HG02981 (cell line): Measurements from ENCODE around the gene PGF.
A peak's percentile ranks its signal among the peaks of the same experiment; 100 is the strongest.
"Not testable (repeated sequence)": the region's sequence is repeated elsewhere in the genome, so short reads cannot be mapped to it uniquely, and the experiment has no call there.

Experiments used
- ATAC-seq: cut with Tn5 transposase; IDR thresholded peaks from one replicate; pipeline ENCODE4 v1.9.1; 2021; ENCODE audit warnings: mild to moderate bottlenecking, moderate library complexity; ENCODE audit not compliant: unreplicated experiment

Gene PGF

DNA sequence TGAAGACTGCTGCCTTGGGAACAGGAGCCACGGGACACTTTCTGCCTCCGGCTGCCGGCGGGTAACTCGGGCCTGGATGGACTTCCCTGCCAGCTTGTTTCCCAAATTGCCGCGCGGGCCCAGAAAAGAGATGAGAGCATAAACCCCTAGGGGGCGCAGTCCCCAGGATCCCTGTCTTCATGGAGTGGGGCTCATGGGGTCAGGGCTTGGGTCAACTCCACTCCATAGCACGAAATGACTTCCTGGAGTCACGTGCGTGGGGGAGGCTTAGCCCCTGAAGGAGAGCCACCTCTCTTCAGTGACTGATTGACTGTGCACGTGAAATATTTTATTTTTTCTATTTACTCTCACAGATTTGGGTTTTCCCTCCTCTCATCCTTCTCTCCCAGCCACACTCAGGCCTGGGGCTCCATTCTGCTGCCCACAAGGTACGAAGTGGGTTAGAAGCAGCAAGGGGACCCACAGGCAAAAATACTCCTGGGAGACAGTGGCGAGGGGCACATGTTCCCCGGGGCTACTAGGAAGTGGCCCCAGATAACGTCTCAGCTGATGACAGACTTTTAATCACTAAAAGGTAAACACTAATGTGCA, 10.0 kb downstream of the PGF start:
- no peak for ATAC-seq

DNA sequence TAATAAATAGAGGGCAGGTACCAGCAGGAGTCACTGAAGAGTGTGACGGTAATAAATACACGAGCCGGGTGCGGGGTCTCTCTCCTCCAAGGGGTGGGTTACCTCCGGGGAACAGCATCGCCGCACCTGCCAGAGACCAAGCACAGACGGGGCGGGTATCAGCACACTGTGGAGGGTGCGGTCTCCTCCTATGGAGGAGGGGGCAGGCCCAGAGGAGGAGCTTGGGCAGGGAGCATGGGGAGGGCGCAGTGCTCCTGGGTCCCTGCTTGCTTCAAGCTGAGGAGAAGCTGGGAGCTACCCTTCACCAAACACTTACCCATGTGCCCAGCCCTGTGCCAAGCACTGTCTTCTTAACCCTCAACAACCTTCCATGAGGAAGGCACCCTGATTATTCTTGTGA, 12.8 kb downstream of the PGF start:
- no peak for ATAC-seq

DNA sequence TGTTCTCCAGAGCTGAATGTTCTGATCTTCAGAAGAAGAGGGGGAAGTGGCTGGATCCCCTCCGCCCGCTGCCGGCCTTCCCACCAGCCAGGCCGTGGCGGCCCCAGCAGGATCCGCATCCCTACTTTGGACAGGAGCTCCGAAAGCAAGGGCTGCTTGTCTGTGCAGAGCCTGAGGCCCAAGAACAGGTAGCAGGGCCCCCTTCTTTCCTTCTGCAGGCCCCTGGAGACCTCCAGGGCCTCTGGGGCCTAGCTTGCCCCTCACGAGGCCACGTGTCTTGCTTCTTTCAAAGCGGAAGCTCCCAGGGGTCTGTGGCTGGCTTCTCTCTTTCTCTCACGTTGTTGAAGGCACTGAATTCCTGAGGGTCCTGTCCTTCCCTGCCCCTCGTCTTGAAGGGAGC, 13.2 kb downstream of the PGF start:
- ATAC-seq = peak; percentile 21

DNA sequence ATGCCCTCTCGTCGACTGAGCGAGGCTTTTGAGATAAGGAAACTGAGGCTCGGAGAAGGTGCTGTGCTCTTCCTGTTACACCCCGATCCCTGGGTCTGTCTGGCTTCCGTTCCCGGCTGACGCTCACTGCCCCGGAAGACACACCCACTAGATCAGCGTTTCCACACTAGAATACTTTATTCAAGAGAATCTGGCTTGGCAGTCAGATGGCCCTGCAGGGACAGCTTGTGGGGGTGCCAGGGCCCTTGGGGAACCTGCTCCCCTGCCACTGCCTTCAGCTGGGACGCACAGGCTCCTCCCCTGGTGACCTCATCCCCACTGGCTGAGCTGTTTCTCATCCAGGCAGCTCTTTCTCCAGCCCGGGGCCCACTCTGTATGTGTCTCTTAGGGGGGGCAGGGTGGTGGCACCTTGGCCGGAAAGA, 13.7 kb downstream of the PGF start:
- ATAC-seq = peak; percentile 42

DNA sequence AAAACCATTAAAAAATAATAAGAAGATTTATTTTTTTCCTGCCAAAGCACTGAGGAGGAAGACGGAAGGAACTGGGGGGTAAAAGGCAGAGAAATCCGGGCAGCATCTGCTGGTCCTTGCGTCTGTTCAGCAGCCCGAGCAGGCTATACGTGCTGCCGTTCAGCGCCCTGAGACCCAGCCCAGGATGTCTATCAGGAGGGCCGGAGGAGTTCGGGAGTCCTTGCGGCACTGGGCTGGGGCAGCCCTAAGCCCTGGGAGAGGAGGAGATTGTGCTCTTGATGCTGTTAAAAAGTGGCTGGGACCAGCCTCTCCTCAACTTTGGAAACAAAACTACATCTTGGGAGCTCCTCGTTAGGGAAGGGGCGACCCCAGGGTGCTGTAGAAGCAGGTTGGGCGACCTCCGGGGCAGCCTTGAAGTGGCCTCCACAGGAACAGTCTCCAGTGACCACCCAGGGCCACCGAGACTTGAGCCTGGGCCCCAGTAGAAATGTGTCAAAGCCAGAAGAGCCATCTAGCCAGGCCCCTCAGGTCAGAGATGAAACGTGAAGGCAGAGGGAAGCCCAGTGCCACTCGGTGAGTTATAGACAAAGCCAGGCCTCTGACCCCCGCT, 14.3 kb downstream of the PGF start:
- no peak for ATAC-seq

DNA sequence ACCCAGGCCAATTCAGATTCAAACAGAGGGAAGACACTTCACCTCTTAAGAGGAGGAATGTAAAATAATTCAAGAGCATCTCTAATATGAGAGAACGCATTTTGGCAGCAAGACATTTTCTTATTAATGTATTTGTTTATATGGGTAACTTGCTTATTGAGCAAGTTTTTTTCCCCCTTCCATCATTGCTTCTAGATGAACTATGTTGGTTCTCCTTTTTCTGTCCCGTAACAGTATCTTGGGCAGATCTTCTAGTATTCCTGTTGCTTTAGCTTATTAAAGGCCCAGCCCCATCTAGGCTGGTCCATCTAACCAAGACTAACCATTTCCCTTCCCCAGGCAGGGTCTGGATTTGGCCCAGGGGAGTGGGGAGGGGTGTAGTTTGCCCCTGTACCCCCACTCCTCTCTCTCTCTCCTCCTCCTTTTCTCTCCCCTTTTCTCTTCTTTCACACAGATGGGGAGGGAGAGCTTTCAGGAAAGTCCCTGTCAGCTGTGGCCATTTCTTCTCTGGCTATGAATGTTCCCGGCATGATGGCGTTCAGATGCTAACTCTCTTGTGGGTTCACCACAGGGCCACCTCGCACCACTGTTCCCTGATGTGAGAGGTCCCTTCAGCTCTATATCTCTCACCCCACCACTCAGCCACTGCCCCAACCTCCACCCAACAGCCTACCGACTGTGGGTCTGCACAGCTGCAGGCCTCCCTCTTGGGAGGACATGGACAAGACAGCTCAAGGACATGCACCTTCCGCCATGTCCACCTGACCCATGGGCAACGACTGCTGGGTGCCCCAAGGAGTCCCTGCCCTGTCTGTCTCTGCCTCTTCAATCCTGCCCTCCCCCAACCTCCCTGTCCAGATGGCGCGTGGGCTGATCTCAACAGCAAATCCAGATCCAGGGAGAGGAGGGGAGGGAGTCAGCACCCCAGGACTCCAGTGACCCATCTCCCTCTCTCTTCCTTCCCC, 16.6 kb downstream of the PGF start:
- no peak for ATAC-seq

DNA sequence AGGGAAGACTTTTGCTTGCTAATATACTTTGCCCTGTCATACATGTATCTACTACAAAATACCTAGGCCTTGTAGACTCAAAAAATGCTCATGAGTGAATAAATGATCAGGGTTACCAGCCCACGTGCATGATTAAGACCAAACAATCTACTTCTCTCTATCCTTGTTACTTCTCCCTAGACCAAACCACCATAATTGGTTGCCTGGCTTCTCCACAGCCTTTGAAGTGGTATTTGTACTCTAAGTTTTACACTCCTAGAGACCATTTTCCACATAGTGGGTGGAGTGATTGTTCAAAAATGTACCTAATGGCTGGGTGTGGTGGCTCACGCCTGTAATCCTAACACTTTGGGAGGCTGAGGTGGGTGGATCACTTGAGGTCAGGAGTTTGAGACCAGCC, 18.2 kb downstream of the PGF start:
- no peak for ATAC-seq

DNA sequence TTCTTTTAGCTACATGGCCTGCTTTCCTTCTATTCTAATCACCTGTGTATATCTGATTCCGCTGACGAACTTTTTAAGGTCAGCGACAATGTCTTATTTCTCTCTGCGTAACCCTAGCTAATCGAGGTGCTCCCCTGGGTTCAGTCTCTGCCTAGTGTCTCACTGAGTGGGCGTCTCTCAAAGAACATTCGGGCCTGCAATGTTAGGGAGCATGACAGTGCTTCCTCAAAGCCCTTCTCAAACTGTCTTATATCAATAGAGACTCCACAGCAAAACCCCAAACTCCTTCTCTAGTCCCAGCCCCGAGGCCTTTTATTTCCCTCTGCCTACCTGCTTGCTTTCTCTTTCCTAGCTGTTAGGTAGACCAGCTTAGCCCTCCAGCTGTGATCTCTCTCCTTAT, 18.7 kb downstream of the PGF start:
- no peak for ATAC-seq

DNA sequence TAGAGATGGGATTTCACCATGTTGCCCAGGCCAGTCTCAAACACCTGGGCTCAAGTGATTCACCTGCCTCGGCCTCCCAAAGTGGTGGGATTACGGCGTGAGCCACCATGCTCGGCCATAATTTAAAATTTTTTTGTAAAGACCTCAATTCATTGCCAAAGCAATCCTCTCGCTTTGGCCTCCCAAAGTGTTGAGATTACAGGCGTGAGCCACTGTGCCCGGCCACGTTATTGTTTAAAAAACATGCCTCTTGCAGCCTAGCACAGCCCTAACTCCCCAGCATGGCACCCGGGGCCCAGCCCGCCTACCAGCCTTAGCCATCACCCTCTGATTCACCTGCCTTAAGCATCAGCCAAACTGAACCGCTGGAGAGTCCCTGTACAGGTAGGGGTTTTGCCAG, 19.2 kb downstream of the PGF start:
- ATAC-seq = no peak

DNA sequence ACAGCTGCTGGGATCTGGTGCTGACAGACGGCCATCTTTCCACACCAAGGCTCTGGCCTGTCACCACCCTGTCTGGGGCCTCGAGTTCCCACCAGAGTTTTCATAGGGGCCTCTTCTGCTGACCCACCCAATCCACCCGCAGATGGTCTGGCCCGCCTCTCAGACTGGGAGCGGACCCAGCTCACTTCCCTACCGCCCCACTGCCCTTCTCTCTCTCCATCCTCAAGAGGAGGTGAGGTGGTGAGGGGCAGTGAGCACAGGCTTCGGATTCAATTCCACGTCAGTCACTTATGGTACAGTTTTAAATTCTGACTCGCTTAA, 20.1 kb downstream of the PGF start:
- ATAC-seq = no peak

DNA sequence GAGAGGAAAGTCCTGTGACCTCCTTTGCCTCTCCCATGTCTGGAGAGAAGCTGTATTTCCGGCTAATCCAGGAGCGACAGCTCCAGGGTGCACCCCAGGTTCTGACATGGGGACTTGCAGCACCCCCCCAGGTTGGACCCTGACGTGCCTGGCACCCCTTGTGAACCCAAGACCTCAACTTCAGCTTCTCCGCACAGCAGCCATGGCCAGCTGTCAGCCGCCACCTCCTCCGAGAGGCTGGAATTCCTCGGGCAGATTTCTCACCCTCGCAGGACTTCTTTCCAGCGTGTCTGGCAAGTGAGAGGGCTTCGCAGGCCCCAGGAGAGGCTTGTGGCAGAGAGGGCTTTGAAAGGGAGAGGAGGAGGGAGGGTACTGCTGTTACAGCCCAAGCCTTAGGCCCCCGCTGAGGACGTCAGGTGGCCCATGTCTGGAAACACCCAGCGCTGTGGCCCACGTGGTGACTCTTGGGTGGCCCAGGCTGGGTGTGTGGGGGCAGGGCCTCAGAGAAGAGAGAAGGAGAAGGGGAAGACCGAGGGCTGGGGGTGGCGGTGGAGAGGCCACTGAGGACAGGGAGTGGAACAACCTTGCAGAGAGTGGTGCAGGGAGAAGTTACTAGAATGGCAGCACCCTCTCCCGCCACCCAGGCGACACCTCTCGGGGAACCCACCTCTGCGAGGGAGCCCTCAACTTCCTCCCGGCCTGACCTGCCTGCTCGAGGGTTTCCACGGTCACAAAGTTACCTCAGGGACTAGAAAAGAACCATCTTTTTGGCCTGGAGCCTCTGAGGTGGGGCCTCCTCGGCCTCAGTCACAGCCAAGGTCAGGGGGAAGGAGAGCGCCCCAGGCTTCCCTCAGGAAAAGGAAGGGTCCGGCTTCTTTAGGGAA, 20.7 kb downstream of the PGF start:
- ATAC-seq = no peak

DNA sequence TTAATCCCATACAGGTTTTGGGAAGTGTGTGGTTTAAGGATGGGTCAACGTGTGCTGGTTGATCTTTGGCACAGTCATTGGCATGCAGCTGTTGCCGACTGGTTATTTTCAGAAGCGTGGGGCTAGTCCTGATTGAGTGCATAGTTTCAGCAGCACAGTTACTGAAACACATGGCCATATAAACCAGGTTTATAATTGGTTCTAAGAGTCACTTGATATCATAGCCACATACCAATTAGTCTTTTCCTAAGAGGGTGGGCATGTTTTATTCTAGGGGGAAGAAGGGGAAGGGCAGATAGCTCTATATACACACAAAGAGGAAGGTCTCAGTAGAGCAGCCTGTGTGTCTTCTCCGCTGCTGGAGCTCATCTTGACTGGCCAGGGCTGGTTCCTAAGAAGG, 21.4 kb downstream of the PGF start:
- ATAC-seq = no peak

DNA sequence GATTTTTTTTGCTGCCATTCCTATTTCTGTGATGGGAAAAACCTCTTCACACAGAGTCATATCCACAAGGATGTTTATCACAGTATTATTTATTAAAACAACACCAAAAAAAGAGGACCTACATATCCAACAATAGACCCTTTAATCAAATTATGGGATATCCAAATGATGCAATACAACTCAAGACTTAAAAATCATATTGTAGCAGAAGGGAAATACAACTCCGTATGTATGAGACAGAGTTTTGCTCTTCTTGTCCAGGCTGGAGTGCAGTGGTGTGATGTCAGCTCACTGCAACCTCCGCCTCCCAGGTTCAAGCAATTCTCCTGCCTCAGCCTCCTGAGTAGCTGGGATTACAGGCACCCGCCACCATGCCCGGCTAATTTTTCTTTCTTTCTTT, 22.5 kb downstream of the PGF start:
- ATAC-seq = not testable (repeated sequence)

DNA sequence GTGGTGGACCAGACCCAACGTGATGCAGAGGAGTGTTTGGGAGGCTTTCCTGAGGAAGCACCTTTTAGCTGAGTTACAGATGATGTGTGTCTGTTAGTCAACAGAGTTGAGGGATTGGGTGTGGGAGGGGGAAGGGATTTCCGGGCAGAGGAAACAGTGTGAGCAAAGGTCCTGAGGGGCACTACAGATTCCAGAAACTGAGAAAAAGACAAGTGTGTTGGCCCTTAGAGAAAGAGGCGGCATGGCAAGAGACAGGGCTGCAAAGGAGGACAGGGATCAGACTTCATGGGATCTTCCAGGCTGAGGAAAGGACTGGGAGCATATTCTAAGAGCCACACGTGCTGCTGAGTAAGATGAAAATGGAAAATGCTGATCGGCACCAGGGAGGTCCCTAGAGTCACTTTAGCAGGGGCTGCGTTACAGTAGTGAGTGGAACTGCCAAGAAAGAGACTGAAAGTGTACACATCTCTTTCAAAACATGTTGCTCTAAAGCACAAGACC, 22.9 kb downstream of the PGF start:
- ATAC-seq = no peak

DNA sequence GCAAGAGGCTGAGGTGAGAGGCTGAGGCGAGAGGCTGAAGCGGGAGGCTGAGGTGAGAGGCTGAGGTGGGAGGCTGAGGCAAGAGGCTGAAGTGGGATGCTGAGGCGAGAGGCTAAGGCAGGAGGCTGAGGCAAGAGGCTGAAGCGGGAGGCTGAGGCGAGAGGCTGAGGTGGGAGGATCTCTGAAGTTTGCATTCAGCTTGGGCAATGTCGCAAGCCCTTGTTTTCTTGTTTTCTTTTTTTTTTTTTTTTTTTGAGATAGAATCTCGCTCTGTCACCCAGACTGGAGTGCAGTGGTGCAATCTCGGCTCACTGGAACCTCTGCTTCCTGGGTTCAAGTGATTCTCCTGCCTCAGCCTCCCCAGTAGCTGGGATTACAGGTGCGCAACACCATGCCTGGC, 23.7 kb downstream of the PGF start:
- ATAC-seq = not testable (repeated sequence)

DNA sequence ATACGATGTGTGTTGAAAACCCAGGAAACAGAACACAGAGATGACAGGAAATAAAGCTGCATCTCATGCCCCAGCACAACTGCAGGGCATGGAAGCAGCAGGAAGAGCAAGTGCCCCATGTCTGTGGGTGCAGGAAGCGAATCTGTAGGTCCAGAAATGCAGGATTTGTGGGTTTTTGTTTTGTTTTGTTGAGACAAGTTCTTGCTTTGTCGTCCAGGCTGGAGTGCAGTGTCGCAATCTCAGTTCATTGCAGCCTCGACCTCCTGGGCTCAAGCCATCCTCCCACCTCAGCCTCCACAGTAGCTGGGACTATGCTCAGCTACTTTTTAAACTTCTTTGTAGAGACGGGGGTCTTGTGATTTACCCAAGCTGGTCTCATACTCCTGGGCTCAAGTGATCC, 26.2 kb downstream of the PGF start:
- no peak for ATAC-seq

DNA sequence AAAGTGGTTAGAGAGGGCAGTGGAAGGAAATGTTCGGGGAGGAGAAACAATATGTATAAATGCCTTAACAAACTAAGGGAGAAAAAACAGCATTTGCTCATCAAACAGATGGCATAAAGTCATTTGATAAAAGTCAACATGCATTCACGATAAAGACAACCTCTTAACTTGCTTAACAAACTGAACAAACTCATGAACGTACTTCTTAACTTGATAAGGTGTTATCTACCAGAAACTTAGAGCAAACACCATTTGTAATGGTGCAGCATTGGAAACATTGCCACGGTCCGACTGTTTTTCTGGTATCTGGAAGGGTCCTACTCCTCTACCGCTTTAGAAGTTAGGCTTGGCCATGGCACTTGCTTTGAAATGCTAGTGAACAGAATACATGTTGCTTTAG, 28.2 kb downstream of the PGF start:
- ATAC-seq = no peak

DNA sequence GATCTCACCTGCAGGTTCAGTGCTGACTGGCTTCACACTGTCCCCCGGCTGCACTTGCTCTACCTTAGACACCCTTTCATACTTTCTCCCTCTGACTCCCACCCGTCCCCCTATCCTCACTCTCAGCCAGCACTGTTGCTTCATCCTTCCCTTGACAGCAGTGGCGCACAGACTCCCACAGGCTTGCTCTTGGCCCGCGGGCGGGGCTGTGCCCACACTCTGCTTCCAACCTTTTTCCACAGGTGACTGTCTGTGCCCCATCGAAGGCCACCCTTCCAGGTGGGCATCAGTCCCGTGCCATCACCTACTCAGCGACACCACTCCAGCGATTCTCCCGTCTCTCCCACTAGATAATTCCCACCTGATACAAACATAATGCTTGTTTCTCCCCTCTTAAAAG, 31.3 kb downstream of the PGF start:
- ATAC-seq = no peak

DNA sequence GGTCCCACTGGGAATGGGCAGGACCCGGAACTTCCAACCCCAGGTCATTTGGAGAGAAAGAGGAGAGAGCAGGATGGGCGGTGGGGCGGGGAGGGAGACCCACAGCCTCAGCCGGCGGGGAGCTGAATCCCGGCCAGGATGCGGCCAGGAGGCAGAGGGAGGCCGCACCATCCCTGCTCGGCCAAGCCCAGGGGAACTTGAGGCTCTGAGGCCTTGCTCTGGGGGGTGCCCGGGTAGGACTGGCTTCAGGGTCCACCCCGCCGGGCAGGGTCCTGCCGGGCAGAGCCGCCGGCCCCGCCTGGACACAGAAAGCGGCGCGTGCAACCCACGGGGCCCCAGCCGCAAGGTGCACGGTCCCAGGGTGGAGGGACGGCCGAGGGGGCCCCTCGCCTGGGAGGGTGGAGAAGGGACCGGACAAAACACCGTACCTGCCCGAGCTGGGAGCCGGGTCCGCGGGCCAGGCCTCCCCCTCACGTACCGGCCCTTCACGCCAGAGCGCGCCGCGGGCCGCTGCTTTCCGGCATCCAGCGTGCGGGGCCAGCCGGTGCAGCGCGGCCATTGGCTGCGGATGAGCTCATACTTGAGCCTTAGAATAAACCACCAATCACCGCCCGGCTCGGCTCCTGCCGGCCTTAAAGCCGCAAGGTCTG, 32.5 kb downstream of the PGF start, which contains the start of gene RPS6KL1:
RPS6KL1 (minus strand) TSS at position 509 of the 650 bp plus-strand sequence. CDS start 1,719 bp downstream, outside the sequence.
- ATAC-seq = peak; percentile 95

DNA sequence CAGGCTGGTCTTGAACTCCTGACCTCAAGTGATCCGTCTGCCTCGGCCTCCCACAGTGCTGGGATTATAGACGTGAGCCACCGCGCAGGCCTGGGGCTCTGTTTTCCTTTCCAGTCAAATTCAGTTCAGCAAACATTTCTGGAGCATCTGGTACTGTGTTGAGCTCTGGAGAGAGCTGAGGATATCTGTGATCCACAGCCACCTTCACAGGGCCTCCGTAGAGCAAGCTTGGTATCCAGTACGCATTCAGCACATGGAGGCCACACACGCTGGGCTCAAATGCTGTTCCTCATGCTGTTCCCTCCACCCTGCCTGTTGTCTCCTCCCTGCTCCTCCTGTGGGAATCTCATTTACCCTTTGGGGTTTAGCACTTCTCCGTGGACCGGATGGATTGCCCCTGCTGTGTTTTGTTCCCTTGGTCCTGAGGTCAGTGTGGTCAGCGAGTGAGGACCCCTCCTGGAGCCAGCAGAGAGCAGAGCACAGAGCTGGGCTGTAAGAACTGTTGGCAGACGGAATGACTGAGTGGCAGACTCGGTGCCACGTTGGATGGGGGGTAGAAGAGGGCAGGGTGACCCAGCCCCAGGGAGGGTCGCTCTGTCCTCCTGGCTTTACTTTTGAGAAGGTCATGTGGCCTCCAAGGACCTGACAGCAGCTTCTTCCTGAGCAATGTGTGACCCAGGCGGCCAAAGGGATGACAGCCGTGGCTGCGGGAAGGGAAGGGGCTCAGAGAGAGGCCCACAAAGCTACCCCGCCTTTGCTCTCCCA, 33.2 kb downstream of the PGF start:
- no peak for ATAC-seq
